DMS114 treated with DMSO at 0.1 percent for 48 hours (cell line): Measurements from ENCODE around the gene IPMK.
"Not testable (repeated sequence)": the region's sequence is repeated elsewhere in the genome, so short reads cannot be mapped to it uniquely, and the experiment has no call there.

Source experiments
- DNase-seq: peaks from one replicate; lab custom pipeline; 2025; ENCODE audit not compliant: unreplicated experiment; lab: John Stamatoyannopoulos, UW

IPMK gene

GRCh38 chr10:58268454-58268945, 806 bp upstream of the IPMK start:
- DNase-seq = no peak

- DNase-seq = peak; percentile 40
These were observed 625 bp downstream of the IPMK start for GRCh38 chr10:58266826-58267712.

- DNase-seq = no peak
These were observed 1.5 kb downstream of the IPMK start for GRCh38 chr10:58266003-58266825.

GRCh38 chr10:58265249-58265648, 2.4 kb downstream of the IPMK start:
- no peak for DNase-seq

GRCh38 chr10:58264780-58265179, 2.9 kb downstream of the IPMK start:
- no peak for DNase-seq

GRCh38 chr10:58262766-58263165, 4.9 kb downstream of the IPMK start:
- no peak for DNase-seq

- DNase-seq = no peak
These were observed 7.4 kb downstream of the IPMK start for GRCh38 chr10:58260334-58260733.

GRCh38 chr10:58258977-58259692, 8.6 kb downstream of the IPMK start:
- DNase-seq = no peak

GRCh38 chr10:58256013-58256780, 11.5 kb downstream of the IPMK start:
- not testable (repeated sequence) for DNase-seq

GRCh38 chr10:58254644-58255043, 13.1 kb downstream of the IPMK start:
- no peak for DNase-seq

- no peak for DNase-seq
These were observed 14.5 kb downstream of the IPMK start for GRCh38 chr10:58253184-58253583.

- DNase-seq = not testable (repeated sequence)
These were observed 23.0 kb downstream of the IPMK start for GRCh38 chr10:58244666-58245065.

GRCh38 chr10:58244242-58244641, 23.5 kb downstream of the IPMK start:
- DNase-seq = not testable (repeated sequence)

GRCh38 chr10:58243801-58244200, 23.9 kb downstream of the IPMK start:
- not testable (repeated sequence) for DNase-seq

GRCh38 chr10:58243269-58243668, 24.4 kb downstream of the IPMK start:
- DNase-seq = no peak

- no peak for DNase-seq
These were observed 26.3 kb downstream of the IPMK start for GRCh38 chr10:58241346-58241745.

- no peak for DNase-seq
These were observed 27.2 kb downstream of the IPMK start for GRCh38 chr10:58240531-58240930.

GRCh38 chr10:58239561-58240169, 28.0 kb downstream of the IPMK start:
- DNase-seq = no peak

GRCh38 chr10:58237014-58237834, 30.5 kb downstream of the IPMK start:
- no peak for DNase-seq
